GM19193 (cell line): Measurements from ENCODE around the gene CD38.

ENCODE experiments used
- POLR2A ChIP-seq: IDR thresholded peaks from 4 replicates; pipeline ENCODE4 v1.6.1; 2011; ENCODE audit not compliant: insufficient read depth, insufficient read length; ENCODE audit errors: extremely low read depth

CD38 gene

DNA sequence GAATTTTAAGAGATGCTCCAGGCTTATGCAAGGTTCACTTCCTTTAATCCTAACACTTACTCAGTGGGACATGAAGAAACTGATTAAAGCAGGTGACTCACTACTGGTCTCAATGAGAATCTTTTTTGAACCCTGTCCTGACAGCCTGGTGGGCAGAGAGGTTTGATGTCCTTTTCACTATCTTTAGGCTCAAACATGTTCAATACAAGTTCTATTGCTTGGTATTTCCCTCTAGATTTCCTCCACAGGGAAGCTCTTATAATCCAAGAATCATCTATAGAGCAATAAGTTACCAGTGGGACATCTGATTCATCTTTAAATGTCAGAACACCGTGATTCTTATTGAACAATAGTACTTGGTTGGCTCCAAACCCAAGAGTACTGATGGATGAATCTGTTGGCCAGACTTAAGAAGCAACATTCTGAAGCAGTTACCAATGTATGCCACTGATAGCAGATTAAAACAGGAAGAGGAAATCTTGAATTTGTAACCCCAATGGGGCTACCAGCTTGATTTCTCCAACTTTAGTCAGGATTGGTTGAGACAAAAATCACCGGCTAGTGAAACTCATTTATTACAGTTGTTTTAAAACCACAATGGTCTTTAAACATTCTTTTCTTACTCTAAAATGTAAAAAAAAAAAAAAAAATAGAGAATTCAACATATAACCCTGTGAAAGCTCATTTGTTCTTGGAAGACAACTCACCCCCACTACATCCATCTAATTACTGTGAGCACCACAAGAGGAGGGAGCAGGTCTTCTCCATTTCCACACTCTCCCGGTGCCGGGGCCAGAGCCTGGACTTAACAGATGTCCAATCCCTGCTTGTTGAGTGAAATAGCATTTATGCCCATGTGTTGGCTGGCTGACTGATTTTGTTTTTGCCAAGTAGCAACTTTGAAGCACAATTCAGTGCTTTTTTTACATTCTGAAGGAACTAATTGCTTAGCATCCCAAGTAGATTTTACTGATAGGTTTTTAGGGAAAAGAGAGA, 117.1 kb downstream of the CD38 start:
- no peak for TF ChIP-seq POLR2A

GRCh38 chr4:15897577-15897976, 119.4 kb downstream of the CD38 start:
- no peak for TF ChIP-seq POLR2A

DNA sequence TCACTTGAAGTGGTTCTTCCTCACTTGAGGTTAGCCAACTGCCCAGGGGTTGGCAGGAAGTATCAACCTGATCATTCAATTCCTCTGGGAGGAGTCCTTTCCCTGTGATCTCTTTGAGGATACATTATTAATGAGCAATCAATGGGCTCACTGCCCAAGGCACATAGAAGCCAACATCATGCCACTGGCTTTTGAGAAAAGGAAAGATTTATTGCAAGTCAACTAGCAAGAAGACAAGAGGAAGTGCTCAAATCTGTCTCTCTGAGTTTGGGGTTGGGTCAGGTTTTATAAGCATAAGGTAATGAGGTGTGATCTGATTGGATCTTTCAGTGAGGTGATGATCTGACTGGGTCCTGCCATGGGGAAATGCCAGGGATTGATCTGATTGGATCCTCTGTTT, 120.8 kb downstream of the CD38 start:
- no peak for TF ChIP-seq POLR2A

- no peak for TF ChIP-seq POLR2A
Observed at GRCh38 chr4:15899511-15899910, 121.4 kb downstream of the CD38 start.

DNA sequence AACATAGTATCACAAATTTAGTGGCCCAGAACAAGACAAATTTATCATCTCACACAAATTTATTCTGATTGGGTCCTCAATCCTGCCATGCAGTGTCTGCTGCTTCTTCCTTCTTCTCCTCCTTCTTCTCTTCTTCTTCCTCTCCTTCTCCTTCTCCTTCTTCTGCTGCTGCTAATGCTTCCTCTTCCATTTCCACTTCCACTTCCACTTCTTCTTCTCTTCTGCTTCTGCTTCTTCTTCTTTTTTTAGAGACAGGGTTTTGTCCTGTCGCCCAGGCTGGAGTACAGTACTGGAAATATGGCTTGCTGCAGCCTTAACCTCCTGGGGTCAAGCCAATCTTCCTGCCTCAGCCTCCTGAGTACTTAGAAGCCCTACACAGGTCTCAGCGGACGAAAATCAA, 122.9 kb downstream of the CD38 start:
- no peak for TF ChIP-seq POLR2A

DNA sequence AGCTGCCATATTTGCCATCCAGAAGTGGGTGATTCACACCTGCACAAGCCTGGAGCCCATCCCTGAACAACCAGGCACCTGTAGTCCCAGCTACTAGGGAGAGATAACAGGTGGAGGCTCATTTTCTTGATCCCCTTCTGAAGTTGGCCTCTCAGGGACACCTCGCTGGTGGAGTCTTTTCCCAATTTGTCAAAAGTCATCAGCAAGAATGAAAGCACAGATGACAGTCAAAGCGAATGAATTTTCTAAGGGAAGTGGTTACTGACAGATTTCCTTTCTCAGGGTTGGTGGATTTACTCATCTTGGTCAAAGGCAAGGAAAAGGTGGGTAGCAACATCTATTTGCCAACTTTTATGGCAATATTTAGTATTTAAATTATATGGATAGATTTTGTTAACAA, 123.9 kb downstream of the CD38 start:
- TF ChIP-seq POLR2A: no peak

- TF ChIP-seq POLR2A: no peak
Observed at GRCh38 chr4:15902746-15903145, 124.6 kb downstream of the CD38 start.
